Suprapubic skin (tissue), 2 donors: Measurements from ENCODE around the gene DDR2.

ENCODE experiments used
- EP300 ChIP-seq: sonication (generic); formaldehyde crosslinking; IDR thresholded peaks from one replicate; pipeline ENCODE4 v1.6.1; 2017; ENCODE audit warnings: antibody characterized with exemption
- POLR2A ChIP-seq, 2 donors: fragments of 450-650 bp; IDR thresholded peaks; one replicate each; pipeline ENCODE4 v1.6.1; 2017; ENCODE audit warnings: antibody characterized with exemption in 2 of 2, mild to moderate bottlenecking in 2 of 2, moderate library complexity in 2 of 2

DNA sequence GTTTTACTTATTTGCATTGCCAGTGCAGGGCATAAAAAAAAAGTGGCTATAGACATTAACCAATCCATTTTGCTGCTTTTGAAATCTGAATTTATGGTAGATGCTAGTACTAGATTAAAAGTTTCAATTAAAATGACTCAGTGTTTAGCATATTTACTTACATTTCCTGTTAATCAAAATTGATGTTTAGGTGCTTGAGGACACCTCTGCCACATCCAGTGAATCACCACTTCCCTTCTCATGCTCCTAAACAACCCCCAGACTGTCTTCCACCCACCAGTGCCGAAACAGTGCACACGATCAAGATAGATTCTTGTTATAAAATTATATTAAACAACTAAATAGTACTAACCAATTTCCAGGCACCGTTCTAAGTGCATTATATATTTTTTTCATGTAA is 191.0 kb downstream of the DDR2 start:
- TF ChIP-seq POLR2A (IDR thresholded peaks at IDR 0.05) (no peak), EP300 (no peak)
